Activated CD4-positive, alpha-beta T cell treated with anti-CD3 and anti-CD28 coated beads, Interleukin-2, amount 10 ng/mL, durations not matched to agents 24 days and 14 days (primary cell): ENCODE data around the gene DUSP3. TPM values are rescaled to one million over a fixed set of nuclear protein-coding genes. Genes with fewer than 3 reads are reported as not detected.
A peak's percentile ranks its signal among the peaks of the same experiment; 100 is the strongest.

Source experiments
- DNase-seq: peaks from one replicate; pipeline ENCODE4 v3.0.0; 2022
- H3K27ac Mint-ChIP-seq: one replicate; pipeline ENCODE4 v1.8.0; 2022; ENCODE audit warnings: mild to moderate bottlenecking, mixed read lengths
- H3K27me3 Mint-ChIP-seq: one replicate; pipeline ENCODE4 v1.8.0; 2022; ENCODE audit warnings: mixed read lengths
- H3K36me3 Mint-ChIP-seq: one replicate; pipeline ENCODE4 v1.8.0; 2022; ENCODE audit warnings: low read depth, mild to moderate bottlenecking, mixed read lengths
- H3K4me1 Mint-ChIP-seq: one replicate; pipeline ENCODE4 v1.8.0; 2021; ENCODE audit warnings: mixed read lengths
- H3K4me3 Mint-ChIP-seq: one replicate; pipeline ENCODE4 v1.8.0; 2022; ENCODE audit warnings: mild to moderate bottlenecking, moderate library complexity, mixed read lengths
- H3K9me3 Mint-ChIP-seq: one replicate; pipeline ENCODE4 v1.8.0; 2021; ENCODE audit warnings: mixed read lengths
- intact Hi-C: fragments of 100-400 bp; cut with micrococcal nuclease; formaldehyde crosslinking; loops from one replicate; pipeline ENCODE4 v1.15.1; 2023
- total RNA-seq: library from RNA; stranded (reverse); gene quantifications from 2 replicates; pipeline ENCODE4 v1.2.3, GENCODE V29; 2022

Gene DUSP3
- total RNA-seq, 1 donor from 2014 or later = 18.3 TPM

- H3K36me3 Mint-ChIP-seq = no peaks in the 10 kb centered on the region
- no peak overlapping the region for H3K27ac Mint-ChIP-seq
- peaks cover 16% of the 10 kb centered on the region for H3K4me1 Mint-ChIP-seq
- intact Hi-C loops = no loop called here
- H3K27me3 Mint-ChIP-seq = peaks cover 10% of the 10 kb centered on the region
- DNase-seq = no peak
- peaks cover 5% of the 10 kb centered on the region for H3K9me3 Mint-ChIP-seq
- no peak overlapping the region for H3K4me3 Mint-ChIP-seq
These were observed 56.5 kb downstream of the DUSP3 start for GRCh38 chr17:43722269-43722619.

DNA sequence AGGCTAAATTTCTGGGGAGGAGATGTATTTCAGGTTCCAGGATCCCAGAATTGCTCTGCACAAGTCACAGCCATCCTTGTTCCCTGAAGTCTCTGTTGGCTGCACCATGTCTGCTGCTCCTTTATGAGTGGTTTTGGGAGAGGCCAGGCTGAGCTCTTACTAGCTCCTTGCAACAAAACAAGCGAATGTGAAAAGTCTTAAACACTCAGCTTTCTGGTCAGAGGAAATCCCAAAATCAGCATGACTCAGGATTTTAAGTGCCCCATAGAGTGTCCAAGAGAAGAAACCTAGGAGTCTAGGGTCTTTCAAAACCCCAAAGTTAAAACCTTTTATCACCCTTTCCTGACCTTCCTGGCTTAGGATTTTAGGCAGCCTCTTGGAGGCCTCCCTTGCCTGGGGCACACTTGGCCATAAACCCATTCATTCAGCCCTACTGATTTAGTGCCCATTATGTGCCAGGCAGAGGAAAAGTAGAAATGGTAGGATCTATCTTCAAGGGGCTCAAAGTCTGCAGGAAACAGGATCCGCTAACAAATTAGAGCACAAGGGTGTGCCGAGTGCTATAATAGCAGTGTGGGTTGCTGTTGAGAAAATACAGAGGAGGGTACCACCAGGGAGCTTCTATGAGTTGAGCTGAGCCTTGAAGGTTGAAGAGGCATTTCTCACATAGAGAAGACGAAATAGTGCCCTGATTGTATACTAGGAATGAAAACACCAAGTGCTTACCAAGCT, 57.1 kb downstream of the DUSP3 start:
- H3K27ac Mint-ChIP-seq = peak overlapping the region; percentile 85
- intact Hi-C loops = no loop called here
- H3K27me3 Mint-ChIP-seq = peaks cover 12% of the 10 kb centered on the region
- DNase-seq = no peak
- no peaks in the 10 kb centered on the region for H3K36me3 Mint-ChIP-seq
- H3K4me1 Mint-ChIP-seq = peaks cover 16% of the 10 kb centered on the region
- peaks cover 5% of the 10 kb centered on the region for H3K9me3 Mint-ChIP-seq
- peak overlapping the region; percentile 94 for H3K4me3 Mint-ChIP-seq

DNA sequence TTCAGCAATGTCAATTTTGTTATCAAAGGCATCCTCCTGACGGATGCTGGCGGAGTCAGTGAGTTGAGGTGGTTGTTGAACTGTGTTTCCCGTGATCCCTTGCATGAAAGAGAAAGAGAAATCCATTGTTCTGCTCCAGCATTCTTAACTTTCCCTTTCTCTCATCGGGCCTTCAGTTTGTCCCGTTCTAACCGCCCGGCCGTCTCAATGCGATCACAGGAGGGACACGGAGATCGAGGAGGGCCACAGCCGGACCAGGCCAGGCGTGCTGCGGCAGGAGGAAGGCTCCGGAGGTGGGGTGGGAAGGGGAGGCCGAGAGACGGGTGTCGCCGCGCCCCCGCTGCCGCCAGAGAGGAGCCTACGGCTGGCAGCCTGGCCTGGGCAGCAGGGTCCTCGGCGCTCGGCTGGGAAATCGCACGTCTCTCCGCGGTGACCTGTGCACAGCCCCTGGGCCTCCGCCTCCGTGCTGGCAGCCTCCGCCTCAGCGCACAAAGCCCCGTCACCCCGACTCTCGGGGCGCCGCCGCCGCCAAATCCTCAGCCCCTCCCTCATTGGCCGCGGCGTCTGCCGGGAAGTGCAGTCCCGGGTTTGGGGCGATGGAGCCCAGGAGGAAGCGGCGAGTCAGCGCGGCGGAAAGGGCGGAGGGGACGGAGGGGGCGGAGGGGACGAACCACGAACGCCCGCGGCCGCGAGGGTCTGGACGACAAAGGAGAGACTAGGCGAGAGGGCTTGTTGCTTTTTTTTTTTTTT, 58.3 kb downstream of the DUSP3 start:
- DNase-seq = peak; percentile 95
- peaks cover 5% of the 10 kb centered on the region for H3K9me3 Mint-ChIP-seq
- peak overlapping the region; percentile 94 for H3K4me3 Mint-ChIP-seq
- H3K4me1 Mint-ChIP-seq = peaks cover 16% of the 10 kb centered on the region
- intact Hi-C loops = no loop called here
- peak overlapping the region; percentile 99 for H3K27ac Mint-ChIP-seq
- H3K27me3 Mint-ChIP-seq = peaks cover 16% of the 10 kb centered on the region
- no peaks in the 10 kb centered on the region for H3K36me3 Mint-ChIP-seq

DNA sequence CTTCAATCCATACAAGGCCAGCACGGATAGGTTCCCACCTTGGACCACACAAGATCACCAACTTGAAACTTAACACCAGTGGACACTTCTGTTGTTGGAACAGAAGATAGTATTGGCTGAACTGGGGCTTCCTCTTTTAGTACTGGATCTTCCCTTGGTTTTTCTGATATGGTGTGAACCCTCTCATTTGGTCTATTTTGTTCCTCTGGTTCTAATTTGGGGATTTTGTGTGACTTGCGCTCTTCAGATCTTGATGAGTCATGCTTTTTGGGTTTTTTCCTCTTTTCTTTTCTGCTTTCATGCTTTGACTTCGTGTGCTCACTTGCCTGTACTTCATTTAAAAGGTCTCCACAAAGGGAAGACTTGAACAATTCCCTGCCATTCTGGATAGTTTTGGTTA, 59.2 kb downstream of the DUSP3 start:
- no peak for DNase-seq
- intact Hi-C loops = no loop called here
- Mint-ChIP-seq H3K36me3 (no peaks in the 10 kb centered on the region), H3K4me1 (peaks cover 20% of the 10 kb centered on the region), H3K9me3 (peaks cover 5% of the 10 kb centered on the region), H3K27me3 (peaks cover 25% of the 10 kb centered on the region), H3K27ac (peak overlapping the region; percentile 99), H3K4me3 (peak overlapping the region; percentile 94)

DNA sequence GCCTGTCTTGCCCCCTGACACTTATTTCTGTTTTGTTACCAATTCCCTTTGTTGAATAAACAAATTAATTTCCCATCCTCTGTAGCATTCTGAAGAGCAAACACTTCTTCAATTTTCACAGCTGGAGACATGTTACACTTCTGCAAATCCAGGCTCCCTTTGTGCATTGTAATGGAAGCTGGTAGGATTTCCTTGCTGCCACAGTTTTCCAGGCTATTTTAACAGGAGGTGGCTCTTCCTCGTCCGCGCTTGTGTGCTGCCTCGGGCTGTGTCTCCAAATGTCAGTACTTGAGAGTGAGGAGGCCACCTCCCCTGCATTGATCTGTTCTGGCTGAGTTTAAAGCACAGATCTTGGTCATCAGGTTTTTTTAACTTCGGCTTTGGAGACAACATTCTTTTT, 60.2 kb downstream of the DUSP3 start:
- H3K27ac Mint-ChIP-seq = no peak overlapping the region
- no peak for DNase-seq
- peaks cover 5% of the 10 kb centered on the region for H3K9me3 Mint-ChIP-seq
- peaks cover 2% of the 10 kb centered on the region for H3K36me3 Mint-ChIP-seq
- H3K4me3 Mint-ChIP-seq = no peak overlapping the region
- intact Hi-C loops = no loop called here
- H3K4me1 Mint-ChIP-seq = peaks cover 26% of the 10 kb centered on the region
- H3K27me3 Mint-ChIP-seq = peaks cover 31% of the 10 kb centered on the region

DNA sequence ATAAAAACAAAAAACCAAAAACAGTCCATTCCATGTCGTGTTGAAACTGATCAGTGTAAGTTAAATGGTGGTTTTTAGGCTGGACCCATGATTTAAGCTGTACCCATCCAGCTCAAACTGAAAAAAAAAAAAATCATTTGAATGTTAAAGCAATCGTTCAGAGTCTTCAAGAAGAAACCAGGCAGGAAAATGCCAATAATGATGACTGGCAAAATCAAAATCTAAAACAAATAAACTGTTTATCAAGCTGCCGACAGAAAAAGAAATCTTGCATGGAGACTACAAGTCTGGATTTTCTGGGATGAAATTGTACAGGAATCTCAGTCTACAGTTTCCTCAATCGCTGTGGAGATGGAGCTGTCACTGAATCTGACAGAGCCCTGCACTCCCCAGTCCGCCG, 60.9 kb downstream of the DUSP3 start:
- Mint-ChIP-seq H3K9me3 (peaks cover 5% of the 10 kb centered on the region), H3K36me3 (peaks cover 2% of the 10 kb centered on the region), H3K27me3 (peaks cover 37% of the 10 kb centered on the region), H3K27ac (no peak overlapping the region), H3K4me1 (peaks cover 33% of the 10 kb centered on the region), H3K4me3 (no peak overlapping the region)
- intact Hi-C loops = no loop called here
- no peak for DNase-seq

Other genes starting within 250 kb of the DUSP3 start
- gene ETV4, start 232.6 kb downstream of the DUSP3 start, total RNA-seq = 7.7 and 8.3 TPM in 2 replicates
- 0.21 and 0.50 TPM in 2 replicates for gene MEOX1, start 117.1 kb downstream of the DUSP3 start, total RNA-seq
- gene SOST, start 20.2 kb downstream of the DUSP3 start, total RNA-seq = not detected in 2 replicates
- not detected in 2 replicates for gene CFAP97D1, start 1.5 kb upstream of the DUSP3 start, total RNA-seq
- 0.63 TPM in 1 of 2 replicates, not detected in the other for gene MPP3, start 54.2 kb upstream of the DUSP3 start, total RNA-seq
- not detected in 2 replicates for gene CD300LG, start 68.2 kb upstream of the DUSP3 start, total RNA-seq
- gene MPP2, start 128.6 kb upstream of the DUSP3 start, total RNA-seq = 0.83 and 1.3 TPM in 2 replicates
- not detected in 2 replicates for gene PPY, start 163.5 kb upstream of the DUSP3 start, total RNA-seq
- gene PYY, start 175.0 kb upstream of the DUSP3 start, total RNA-seq = 0.26 TPM in 1 of 2 replicates, not detected in the other
- gene NAGS, start 225.6 kb upstream of the DUSP3 start, total RNA-seq = 0.59 and 0.91 TPM in 2 replicates
- gene TMEM101, start 236.0 kb upstream of the DUSP3 start, total RNA-seq = 27.5 and 32.8 TPM in 2 replicates